Subcutaneous adipose tissue (tissue), 4 donors: ENCODE results near the gene NAV1. TPM values are rescaled to one million over a fixed set of nuclear protein-coding genes. Genes with fewer than 3 reads are reported as not detected.

ENCODE experiments used
- total RNA-seq, 4 donors: library from RNA; depleted of rRNA; stranded (reverse); fragments of >200 nt; gene quantifications; one replicate each; pipeline ENCODE4 v1.1.0, GENCODE V29; 2016
- TF ChIP-seq, protein P1 (sequence below): fragments of 450-650 bp; IDR thresholded peaks from one replicate; pipeline ENCODE4 v1.5.1; 2016; ENCODE audit warnings: low read depth, mild to moderate bottlenecking, control low read depth, antibody characterized with exemption, moderate library complexity

The NAV1 gene
- total RNA-seq, 4 donors from 2014 or later, result 25.1 to 63.5 (median 45.6) TPM

- TF ChIP-seq, protein P1, sequence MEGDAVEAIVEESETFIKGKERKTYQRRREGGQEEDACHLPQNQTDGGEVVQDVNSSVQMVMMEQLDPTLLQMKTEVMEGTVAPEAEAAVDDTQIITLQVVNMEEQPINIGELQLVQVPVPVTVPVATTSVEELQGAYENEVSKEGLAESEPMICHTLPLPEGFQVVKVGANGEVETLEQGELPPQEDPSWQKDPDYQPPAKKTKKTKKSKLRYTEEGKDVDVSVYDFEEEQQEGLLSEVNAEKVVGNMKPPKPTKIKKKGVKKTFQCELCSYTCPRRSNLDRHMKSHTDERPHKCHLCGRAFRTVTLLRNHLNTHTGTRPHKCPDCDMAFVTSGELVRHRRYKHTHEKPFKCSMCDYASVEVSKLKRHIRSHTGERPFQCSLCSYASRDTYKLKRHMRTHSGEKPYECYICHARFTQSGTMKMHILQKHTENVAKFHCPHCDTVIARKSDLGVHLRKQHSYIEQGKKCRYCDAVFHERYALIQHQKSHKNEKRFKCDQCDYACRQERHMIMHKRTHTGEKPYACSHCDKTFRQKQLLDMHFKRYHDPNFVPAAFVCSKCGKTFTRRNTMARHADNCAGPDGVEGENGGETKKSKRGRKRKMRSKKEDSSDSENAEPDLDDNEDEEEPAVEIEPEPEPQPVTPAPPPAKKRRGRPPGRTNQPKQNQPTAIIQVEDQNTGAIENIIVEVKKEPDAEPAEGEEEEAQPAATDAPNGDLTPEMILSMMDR, result no peak
These were observed 18.1 kb downstream of the NAV1 start for GRCh38 chr1:201556841-201557571.

- TF ChIP-seq, protein P1, result no peak
These were observed 18.6 kb downstream of the NAV1 start for GRCh38 chr1:201557572-201557958.

- TF ChIP-seq, protein P1, result no peak
These were observed 20.8 kb downstream of the NAV1 start for GRCh38 chr1:201559679-201560162.

DNA sequence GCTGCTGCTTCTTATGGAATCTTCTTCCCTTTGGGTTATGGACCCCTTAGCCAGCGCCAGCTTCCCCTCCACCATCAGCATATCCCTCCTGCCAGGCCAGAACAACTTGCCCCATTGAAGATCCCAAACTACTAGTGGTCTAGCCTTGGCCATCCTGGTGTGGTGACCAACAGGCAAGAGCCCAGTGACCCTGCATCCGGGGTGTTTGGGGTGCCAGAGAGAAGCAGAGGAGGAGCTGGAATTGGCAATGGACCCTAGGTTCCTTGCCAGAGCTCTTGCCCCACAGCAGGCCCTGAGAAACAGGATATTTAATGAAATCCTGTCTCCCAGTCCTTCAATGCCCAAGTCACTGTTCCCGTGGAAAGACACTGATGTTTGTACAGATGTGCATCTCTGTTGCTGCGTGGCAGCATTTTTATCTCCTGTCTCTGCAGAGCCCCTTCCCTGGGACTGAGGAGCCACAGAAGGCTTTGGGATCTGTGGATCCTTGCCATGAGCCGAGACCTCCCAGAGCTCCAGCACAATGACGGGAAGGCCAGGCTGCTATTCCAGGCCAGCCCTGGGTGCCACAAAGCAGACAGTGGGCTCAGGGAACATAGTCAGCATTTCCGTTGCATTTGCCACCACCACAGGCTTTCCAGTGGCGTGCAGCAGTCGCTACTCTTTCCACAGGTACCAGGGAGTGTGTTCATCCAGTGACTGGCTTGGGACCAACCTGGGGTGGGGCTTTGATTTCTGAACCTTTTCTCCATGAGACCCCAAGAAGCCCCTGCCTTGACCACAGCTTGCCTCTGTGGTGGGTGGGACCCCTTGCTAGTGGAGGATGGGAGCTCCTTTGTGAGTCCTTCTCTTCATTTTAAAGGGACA, 21.6 kb downstream of the NAV1 start:
- TF ChIP-seq, protein P1, result no peak

- TF ChIP-seq, protein P1, result no peak
These were observed 22.3 kb downstream of the NAV1 start for GRCh38 chr1:201561195-201561564.

GRCh38 chr1:201561601-201562000, 22.7 kb downstream of the NAV1 start:
- TF ChIP-seq, protein P1, result no peak

DNA sequence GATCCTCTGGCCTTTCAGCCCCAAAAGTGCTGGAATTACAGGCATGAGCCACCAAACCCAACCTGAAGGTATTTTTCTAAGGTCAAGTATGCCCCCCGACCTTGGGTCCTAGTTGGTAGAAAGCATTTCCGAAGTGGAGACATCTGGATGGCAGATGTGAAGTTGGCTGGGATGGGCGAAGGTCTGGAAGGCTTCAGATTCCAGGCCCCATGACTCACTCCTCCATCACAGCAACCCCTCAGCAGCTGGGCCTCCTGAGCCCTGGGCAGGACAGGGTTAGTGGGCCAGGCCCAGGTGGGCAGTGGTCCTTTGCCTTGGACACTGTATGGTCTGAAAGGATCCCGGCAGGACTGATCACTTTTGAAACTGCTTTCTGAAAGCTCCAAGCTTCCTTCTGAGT, 23.3 kb downstream of the NAV1 start:
- TF ChIP-seq, protein P1, result no peak
